Heart right ventricle (tissue), 16 donors: ENCODE results near the gene MYOZ1. TPM values are rescaled to one million over a fixed set of nuclear protein-coding genes. Genes with fewer than 3 reads are reported as not detected.

Source experiments
- ATAC-seq, 8 donors: fragments of 200-7000 bp; cut with Tn5 transposase; one replicate each; pipeline ENCODE4 v1.9.1; 2020; ENCODE audit warnings: mild to moderate bottlenecking in 8 of 8, moderate library complexity in 8 of 8, moderate number of reproducible peaks in 1 of 8
- DNase-seq, 2 donors: peaks; one replicate each; pipeline ENCODE4 v3.0.0-alpha.2; 2020
- H3K27ac ChIP-seq, 10 donors: fragments of 200-600 bp; sonication (generic) in 2 of 10; one replicate each; pipeline versions ENCODE4 v1.5.0 to v1.8.0; 2020 to 2022; ENCODE audit warnings: mild to moderate bottlenecking in 3 of 10
- H3K27me3 ChIP-seq, 7 donors: fragments of 200-600 bp; one replicate each; pipeline ENCODE4 v1.8.0; 2021 to 2022; ENCODE audit warnings: mild to moderate bottlenecking in 2 of 7
- H3K36me3 ChIP-seq, 9 donors: fragments of 200-600 bp; sonication (generic) in 1 of 9; one replicate each; pipeline versions ENCODE4 v1.5.0 to v1.8.0; 2020 to 2022; ENCODE audit warnings: mild to moderate bottlenecking in 2 of 9
- H3K4me1 ChIP-seq, 9 donors: fragments of 200-600 bp; sonication (generic) in 1 of 9; one replicate each; pipeline versions ENCODE4 v1.5.0 to v1.8.0; 2020 to 2022; ENCODE audit warnings: mild to moderate bottlenecking in 4 of 9
- H3K4me3 ChIP-seq, 10 donors: fragments of 200-600 bp; sonication (generic) in 2 of 10; one replicate each; pipeline versions ENCODE4 v1.5.0 to v1.8.0; 2020 to 2022; ENCODE audit warnings: mild to moderate bottlenecking in 7 of 10, moderate library complexity in 2 of 10
- H3K9me3 ChIP-seq, 11 donors: fragments of 200-600 bp in 10 of 11; sonication (generic) in 2 of 11; one replicate each; pipeline versions ENCODE4 v1.5.0 to v1.8.0; 2013 to 2022; ENCODE audit warnings: mild to moderate bottlenecking in 2 of 11, control low read depth in 1 of 11, moderate library complexity in 1 of 11
- CTCF ChIP-seq, 9 donors: fragments of 200-600 bp; sonication (generic) in 2 of 9; IDR thresholded peaks; one replicate each; pipeline versions ENCODE4 v1.5.0 to v1.8.0; 2021 to 2022; ENCODE audit warnings: antibody characterized with exemption in 9 of 9, mild to moderate bottlenecking in 5 of 9, moderate library complexity in 1 of 9
- WGBS, 2 donors: extraction: QIAGEN DNeasy Blood & Tissue Kit; methylation state at CpG; one replicate each; pipeline ENCODE4 v1.1.7; 2013; ENCODE audit warnings: inconsistent platforms in 1 of 2; 5-methylcytosine and 5-hydroxymethylcytosine counted together
- intact Hi-C, 10 donors: fragments of 100-400 bp; cut with DNase I; formaldehyde crosslinking; loops; one replicate each; pipeline versions ENCODE4 v1.11.1 to v1.14.2; 2022
- polyA plus RNA-seq, 2 donors: library from polyadenylated mRNA; stranded (reverse); fragments of 200-250 nt; gene quantifications; one replicate each; pipeline ENCODE4 v1.2.3, GENCODE V29; 2013
- total RNA-seq, 10 donors: library from RNA; stranded (reverse); fragmentation: NEBNext Ultra II Directional in 3 of 10; extraction: Animal tissue kit (Norgen Biotek cat#: 25700) in 3 of 10; gene quantifications; one replicate each; pipeline versions ENCODE4 v1.2.1 to v1.2.4, GENCODE V29; 2021 to 2023
- donor health status: Arrhythmogenic right ventricular cardiomyopathy.
- donor health status: ischemic (EF 13 %, LVEDD 7.1; RV severe dilation, severe dysfunction).
- donor health status: healthy with polysubstance abuse.
- donor health status: DM: no; HTN: yes; CAD: no.
- donor health status: DM: no; HTN: no; CAD: no.
- donor health status: ischemic (EF 25% LVEDD 6.9; RV normal size, moderate dysfunction).
- donor health status: ischemic (EF 25% LVEDD 5.7; RV mildly dilated, moderate dysfunction).
- donor health status: healthy.
- donor health status: DM: yes; HTN: yes; CAD: no.
- donor health status: Ischemic cardiomyopathy.
- donor health status: ischemic (EF 35%, LVEDD 5.7; RV mildly dilated, moderate dysfunction).
- donor health status: nonischemic (EF 11% LVEDD 7.7; RV severe dilation, severe dysfunction).
- donor health status: DM: yes; HTN: yes; CAD: no.
- donor health status: PGD.
- donor health status: ischemic (EF 29% LVEDD 5.4; RV normal size, mild dysfunction).
- donor health status: nonischemic (EF 23%, LVEDD 6.1; RV moderate dilation, normal function).

Gene MYOZ1
- total and polyA plus RNA-seq, 12 donors, result 0.41 to 3.4 (median 0.63) TPM

GRCh38 chr10:73589563-73590126 lies 51.6 kb downstream of the MYOZ1 start:
- no peak overlapping the region for H3K4me3 ChIP-seq
- TF ChIP-seq CTCF (IDR thresholded peaks at IDR 0.05), result no peak
- H3K9me3 ChIP-seq, result peaks cover 0 to 4% (median 0%) of the 10 kb centered on the region in 11 donors
- H3K36me3 ChIP-seq, result no peaks in the 10 kb centered on the region
- H3K4me1 ChIP-seq, result peaks cover 0 to 64% (median 50%) of the 10 kb centered on the region in 9 donors
- H3K27ac ChIP-seq, result peak overlapping the region in 7 of 10 donors; percentile 20 to 77 (median 46)
- intact Hi-C loops, result loop anchor here in 2 of 10 donors (5.0 kb wide), 1 partner anchor 38 kb away; no protein-coding TSS in a partner anchor
- no peaks in the 10 kb centered on the region for H3K27me3 ChIP-seq
- WGBS, 2 donors, result 75 to 90% methylated on average over 3 of the region's 3 CpGs
- DNase-seq (no peak), ATAC-seq (peak in 2 of 8 donors; percentile 30 to 35)

GRCh38 chr10:73588656-73589055 lies 52.6 kb downstream of the MYOZ1 start:
- Histone ChIP-seq H3K4me1 (peaks cover 0 to 64% (median 53%) of the 10 kb centered on the region in 9 donors), H3K27me3 (no peaks in the 10 kb centered on the region), H3K9me3 (peaks cover 0 to 4% (median 0%) of the 10 kb centered on the region in 11 donors), H3K4me3 (no peak overlapping the region), H3K27ac (peak overlapping the region in 3 of 10 donors; percentile 24 to 69 (median 30)), H3K36me3 (no peaks in the 10 kb centered on the region)
- no peak for ATAC-seq
- WGBS, 2 donors, result 91 to 98% methylated on average over 1 of the region's 1 CpG
- intact Hi-C loops, result no loop called here
- no peak for DNase-seq
- TF ChIP-seq CTCF (IDR thresholded peaks at IDR 0.05), result no peak

GRCh38 chr10:73586583-73586984 lies 54.7 kb downstream of the MYOZ1 start:
- H3K4me1 ChIP-seq, result peaks cover 0 to 58% (median 44%) of the 10 kb centered on the region in 9 donors

GRCh38 chr10:73585327-73585726 lies 55.9 kb downstream of the MYOZ1 start:
- no peak overlapping the region for H3K4me3 ChIP-seq
- DNase-seq (no peak), ATAC-seq (no peak)
- H3K27ac ChIP-seq, result peak overlapping the region in 2 of 10 donors; percentile 2 to 18
- intact Hi-C loops, result no loop called here
- H3K9me3 ChIP-seq, result peaks cover 0 to 4% (median 0%) of the 10 kb centered on the region in 11 donors
- H3K4me1 ChIP-seq, result peaks cover 0 to 50% (median 34%) of the 10 kb centered on the region in 9 donors
- no peak for TF ChIP-seq CTCF (IDR thresholded peaks at IDR 0.05)
- H3K36me3 ChIP-seq, result no peaks in the 10 kb centered on the region
- no peaks in the 10 kb centered on the region for H3K27me3 ChIP-seq
- WGBS, 2 donors, result 96 to 98% methylated on average over 3 of the region's 3 CpGs

More at GRCh38 chr10:73586583-73586984, 54.7 kb downstream of the MYOZ1 start:
- TF ChIP-seq CTCF (IDR thresholded peaks at IDR 0.05), result no peak
- intact Hi-C loops, result no loop called here
- Histone ChIP-seq H3K36me3 (no peaks in the 10 kb centered on the region), H3K4me3 (no peak overlapping the region), H3K27ac (peak overlapping the region; percentile 1 to 75 (median 54)), H3K27me3 (no peaks in the 10 kb centered on the region), H3K9me3 (peaks cover 0 to 4% (median 0%) of the 10 kb centered on the region in 11 donors)
- 0 to 5% methylated on average over 1 of the region's 1 CpG for WGBS, 2 donors
- peak in 1 of 2 donors; percentile 45 for DNase-seq
- peak in 6 of 8 donors; percentile 63 to 81 (median 77) for ATAC-seq
